GM12891 (cell line): Measurements from ENCODE around the gene GPR78.

Experiments
- POLR2A ChIP-seq: IDR thresholded peaks from 2 replicates; pipeline ENCODE4 v1.6.1; 2011; ENCODE audit warnings: low read depth, low read length, control low read depth
- POLR2AphosphoS5 ChIP-seq: IDR thresholded peaks from 2 replicates; pipeline ENCODE4 v1.6.1; 2011; ENCODE audit warnings: low read depth, low read length, control low read depth
- TAF1 ChIP-seq: IDR thresholded peaks from 2 replicates; pipeline ENCODE4 v1.6.1; 2011; ENCODE audit warnings: low read depth, low read length, control low read depth

DNA sequence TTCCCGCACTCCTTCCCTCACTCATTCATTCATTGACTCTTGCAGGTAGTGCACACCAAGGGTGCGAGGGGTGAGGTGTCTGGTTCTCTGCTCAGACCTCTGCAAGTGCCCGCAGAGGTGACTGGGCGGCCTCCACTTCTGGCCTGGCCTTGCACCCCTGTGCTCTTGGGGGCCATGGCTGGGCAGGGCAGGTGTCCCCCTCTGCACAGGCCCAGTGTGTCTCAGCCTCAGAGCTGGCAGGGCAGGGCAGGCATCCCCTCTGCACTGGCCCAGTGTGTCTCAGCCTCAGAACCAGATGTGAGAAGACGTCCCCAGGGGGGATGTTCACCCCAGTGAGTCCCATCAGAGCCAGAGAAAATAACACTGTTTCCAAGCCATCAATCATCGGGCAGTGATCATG, 29.2 kb downstream of the GPR78 start:
- TF ChIP-seq POLR2A (no peak), POLR2AphosphoS5 (no peak), TAF1 (no peak)
